KMS-11 (cell line): ENCODE data around the gene ADAMTS2.

Experiments used
- H2AFZ ChIP-seq: fragments of 200-600 bp; sonication (generic); 2 replicates; pipeline ENCODE4 v1.6.1; 2016; ENCODE audit warnings: antibody characterized with exemption, mixed run types, low read depth
- H3K27ac ChIP-seq: fragments of 200-600 bp; sonication (generic); 2 replicates; pipeline ENCODE4 v1.6.1; 2016; ENCODE audit warnings: mild to moderate bottlenecking, mixed run types
- H3K27me3 ChIP-seq: fragments of 200-600 bp; sonication (generic); 2 replicates; pipeline ENCODE4 v1.6.1; 2017; ENCODE audit warnings: mild to moderate bottlenecking, low read depth, mixed run types, moderate library complexity; ENCODE audit not compliant: insufficient read depth
- H3K36me3 ChIP-seq: fragments of 200-600 bp; sonication (generic); 2 replicates; pipeline ENCODE4 v1.6.1; 2017; ENCODE audit warnings: mild to moderate bottlenecking, mixed run types; ENCODE audit not compliant: insufficient read depth
- H3K4me1 ChIP-seq: fragments of 200-600 bp; sonication (generic); 2 replicates; pipeline ENCODE4 v1.6.1; 2016; ENCODE audit warnings: mild to moderate bottlenecking, low read depth, mixed run types; ENCODE audit not compliant: poor library complexity, severe bottlenecking
- H3K4me2 ChIP-seq: fragments of 200-600 bp; sonication (generic); 2 replicates; pipeline ENCODE4 v1.7.0; 2016; ENCODE audit warnings: mild to moderate bottlenecking, mixed run types
- H3K4me3 ChIP-seq: fragments of 200-600 bp; sonication (generic); IDR thresholded peaks from 2 replicates; pipeline ENCODE4 v1.6.1; 2017; ENCODE audit warnings: low read depth, low read length, mixed read lengths; ENCODE audit not compliant: insufficient read depth
- H3K79me2 ChIP-seq: fragments of 200-600 bp; sonication (generic); 2 replicates; pipeline ENCODE4 v1.6.1; 2016; ENCODE audit warnings: low read depth, mixed run types; ENCODE audit not compliant: insufficient read depth
- H3K9ac ChIP-seq: fragments of 200-600 bp; sonication (generic); 2 replicates; pipeline ENCODE4 v1.6.1; 2016; ENCODE audit warnings: mild to moderate bottlenecking, mixed run types
- H4K20me1 ChIP-seq: fragments of 200-600 bp; sonication (generic); 2 replicates; pipeline ENCODE4 v1.6.1; 2016; ENCODE audit warnings: mild to moderate bottlenecking, mixed run types; ENCODE audit not compliant: insufficient read depth
- TF ChIP-seq, protein P1 (sequence below): fragments of 200-600 bp; sonication (generic); conservative IDR thresholded peaks from 2 replicates; pipeline ENCODE4 v1.6.1; 2017; ENCODE audit warnings: low read depth, mild to moderate bottlenecking, antibody characterized with exemption, low read length, moderate library complexity, mixed read lengths

Gene ADAMTS2

DNA sequence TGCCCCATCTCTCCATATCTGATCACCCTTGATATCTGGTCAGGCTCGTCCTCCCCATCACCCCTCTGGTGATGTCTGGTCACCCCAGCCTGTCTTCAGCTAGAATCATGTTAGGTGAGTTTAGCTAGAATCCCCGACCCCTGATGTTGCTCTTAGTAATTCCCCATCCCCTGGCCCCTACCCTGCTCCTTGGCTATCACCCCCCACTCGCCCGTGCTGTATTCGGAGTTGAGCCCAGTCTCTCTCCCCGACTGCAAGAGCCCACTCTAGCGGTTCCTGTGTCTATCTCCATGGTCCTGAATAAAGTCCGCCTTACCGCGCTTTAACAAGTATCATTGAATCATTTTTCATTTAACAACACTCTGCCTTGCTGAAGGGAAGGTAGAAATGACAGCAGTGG lies 33.7 kb downstream of the ADAMTS2 start:
- no peaks in the 10 kb centered on the region for H3K4me1 ChIP-seq
- no peaks in the 10 kb centered on the region for H3K27me3 ChIP-seq
- no peak overlapping the region for H3K4me3 ChIP-seq
- H3K79me2 ChIP-seq, result no peaks in the 10 kb centered on the region
- H2AFZ ChIP-seq, result no peak overlapping the region
- no peaks in the 10 kb centered on the region for H4K20me1 ChIP-seq
- no peak overlapping the region for H3K4me2 ChIP-seq
- H3K9ac ChIP-seq, result no peak overlapping the region
- no peak overlapping the region for H3K27ac ChIP-seq
- TF ChIP-seq, protein P1, sequence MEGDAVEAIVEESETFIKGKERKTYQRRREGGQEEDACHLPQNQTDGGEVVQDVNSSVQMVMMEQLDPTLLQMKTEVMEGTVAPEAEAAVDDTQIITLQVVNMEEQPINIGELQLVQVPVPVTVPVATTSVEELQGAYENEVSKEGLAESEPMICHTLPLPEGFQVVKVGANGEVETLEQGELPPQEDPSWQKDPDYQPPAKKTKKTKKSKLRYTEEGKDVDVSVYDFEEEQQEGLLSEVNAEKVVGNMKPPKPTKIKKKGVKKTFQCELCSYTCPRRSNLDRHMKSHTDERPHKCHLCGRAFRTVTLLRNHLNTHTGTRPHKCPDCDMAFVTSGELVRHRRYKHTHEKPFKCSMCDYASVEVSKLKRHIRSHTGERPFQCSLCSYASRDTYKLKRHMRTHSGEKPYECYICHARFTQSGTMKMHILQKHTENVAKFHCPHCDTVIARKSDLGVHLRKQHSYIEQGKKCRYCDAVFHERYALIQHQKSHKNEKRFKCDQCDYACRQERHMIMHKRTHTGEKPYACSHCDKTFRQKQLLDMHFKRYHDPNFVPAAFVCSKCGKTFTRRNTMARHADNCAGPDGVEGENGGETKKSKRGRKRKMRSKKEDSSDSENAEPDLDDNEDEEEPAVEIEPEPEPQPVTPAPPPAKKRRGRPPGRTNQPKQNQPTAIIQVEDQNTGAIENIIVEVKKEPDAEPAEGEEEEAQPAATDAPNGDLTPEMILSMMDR, result no peak
- H3K36me3 ChIP-seq, result no peaks in the 10 kb centered on the region

DNA sequence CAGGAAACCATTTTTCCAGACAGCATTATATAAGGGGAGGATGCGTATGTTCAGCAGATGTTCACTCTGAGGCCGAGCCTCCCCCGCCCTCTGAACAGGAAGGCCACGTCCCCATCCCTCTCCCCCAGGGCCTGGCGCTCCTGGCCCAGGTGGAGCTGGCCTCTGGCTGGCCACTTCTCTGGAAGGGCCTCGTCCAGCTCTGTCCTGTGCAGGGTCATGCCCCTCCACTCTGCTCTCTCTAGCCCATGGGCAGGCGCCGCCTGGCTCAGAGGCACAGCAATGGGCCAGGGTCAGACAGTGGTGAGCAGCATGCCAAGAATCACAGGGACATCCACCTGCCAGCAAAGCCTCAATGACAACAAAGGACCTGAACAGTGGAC lies 34.2 kb downstream of the ADAMTS2 start:
- H3K4me2 ChIP-seq, result no peak overlapping the region
- no peaks in the 10 kb centered on the region for H3K27me3 ChIP-seq
- no peak overlapping the region for H3K4me3 ChIP-seq
- H3K9ac ChIP-seq, result no peak overlapping the region
- no peak overlapping the region for H2AFZ ChIP-seq
- TF ChIP-seq, protein P1, result no peak
- no peaks in the 10 kb centered on the region for H3K36me3 ChIP-seq
- no peaks in the 10 kb centered on the region for H4K20me1 ChIP-seq
- H3K27ac ChIP-seq, result no peak overlapping the region
- H3K4me1 ChIP-seq, result no peaks in the 10 kb centered on the region
- H3K79me2 ChIP-seq, result no peaks in the 10 kb centered on the region

DNA sequence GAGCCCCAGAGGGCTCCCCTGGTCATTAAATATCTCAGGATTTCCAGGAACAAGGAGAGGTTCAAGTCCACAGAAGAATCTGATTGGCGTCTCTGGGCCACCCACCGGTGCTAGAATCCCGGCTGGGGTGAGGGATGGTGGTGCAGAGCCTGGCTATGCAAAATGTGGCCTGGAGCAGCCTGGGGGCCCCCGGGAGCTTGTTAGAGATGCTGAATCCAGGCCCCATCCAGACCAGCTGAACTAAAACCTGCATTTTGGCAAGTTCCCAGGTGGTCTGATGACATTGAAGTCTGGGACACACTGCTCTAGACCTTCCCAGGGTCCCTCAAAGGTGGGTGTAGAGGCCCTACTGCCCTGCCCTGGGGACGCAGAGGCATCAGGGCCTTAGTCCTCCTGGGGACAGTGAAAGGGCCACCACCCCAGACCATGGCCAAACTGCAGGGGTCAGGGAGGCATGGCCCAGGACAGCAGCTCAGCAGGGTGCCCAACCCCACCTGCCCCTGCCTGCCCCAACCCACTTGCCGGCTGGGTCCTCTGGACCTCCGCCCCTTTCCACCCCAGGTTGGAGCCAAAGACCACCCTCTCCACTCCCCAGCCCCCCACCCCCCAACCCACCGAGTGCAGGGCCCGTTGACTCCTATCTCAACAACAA lies 34.7 kb downstream of the ADAMTS2 start:
- H3K27ac ChIP-seq, result no peak overlapping the region
- no peak overlapping the region for H3K4me3 ChIP-seq
- H2AFZ ChIP-seq, result no peak overlapping the region
- H3K9ac ChIP-seq, result no peak overlapping the region
- TF ChIP-seq, protein P1, result no peak
- H3K36me3 ChIP-seq, result no peaks in the 10 kb centered on the region
- no peak overlapping the region for H3K4me2 ChIP-seq
- no peaks in the 10 kb centered on the region for H3K79me2 ChIP-seq
- no peaks in the 10 kb centered on the region for H4K20me1 ChIP-seq
- no peaks in the 10 kb centered on the region for H3K4me1 ChIP-seq
- H3K27me3 ChIP-seq, result no peaks in the 10 kb centered on the region

DNA sequence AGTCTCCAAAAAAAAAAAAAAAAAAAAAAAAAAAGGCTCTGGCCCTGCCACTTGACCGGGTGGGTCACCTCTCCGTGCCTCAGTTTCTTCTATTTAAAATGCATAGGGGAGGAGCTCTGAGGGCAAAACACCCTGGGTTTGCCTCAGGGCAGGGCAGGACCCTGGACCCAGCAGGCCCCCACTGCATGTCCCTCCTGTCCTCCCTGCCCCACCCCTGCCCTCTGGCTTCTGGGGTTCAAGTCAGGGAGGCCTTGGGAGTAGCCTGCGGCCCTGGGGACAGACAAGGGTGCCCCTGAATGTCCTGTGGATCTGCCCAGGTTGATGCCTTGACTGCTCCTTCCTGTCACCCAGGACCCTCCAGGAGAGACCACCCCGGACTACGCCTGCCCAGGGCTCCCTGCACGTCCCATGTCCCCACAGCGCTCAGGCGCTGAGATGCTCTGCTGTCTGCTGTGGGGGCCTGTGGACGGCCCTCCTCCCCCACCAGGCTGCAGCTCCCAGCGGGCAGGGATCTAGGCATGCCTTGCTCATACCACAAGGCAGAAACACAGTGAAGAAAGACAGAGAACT lies 35.4 kb downstream of the ADAMTS2 start:
- no peak overlapping the region for H3K4me3 ChIP-seq
- no peak overlapping the region for H3K4me2 ChIP-seq

More for the DNA sequence above, 35.4 kb downstream of the ADAMTS2 start:
- Histone ChIP-seq H4K20me1 (no peaks in the 10 kb centered on the region), H2AFZ (no peak overlapping the region), H3K4me1 (no peaks in the 10 kb centered on the region), H3K36me3 (no peaks in the 10 kb centered on the region), H3K27ac (no peak overlapping the region), H3K27me3 (no peaks in the 10 kb centered on the region), H3K79me2 (no peaks in the 10 kb centered on the region), H3K9ac (no peak overlapping the region)
- TF ChIP-seq, protein P1, result no peak
